Measurements from ENCODE around the gene MN1.

The MN1 gene

GRCh38 chr22:27785831-27786230, 15.7 kb downstream of the MN1 start:
- no peak for DNase-seq (ENCODE audit: low read depth, low spot score)

GRCh38 chr22:27784120-27784475, 17.5 kb downstream of the MN1 start:
- no peak for DNase-seq (ENCODE audit: low read depth, low spot score)

- DNase-seq (ENCODE audit: low read depth, low spot score), result no peak
These were observed 18.0 kb downstream of the MN1 start for GRCh38 chr22:27783436-27784119.

DNA sequence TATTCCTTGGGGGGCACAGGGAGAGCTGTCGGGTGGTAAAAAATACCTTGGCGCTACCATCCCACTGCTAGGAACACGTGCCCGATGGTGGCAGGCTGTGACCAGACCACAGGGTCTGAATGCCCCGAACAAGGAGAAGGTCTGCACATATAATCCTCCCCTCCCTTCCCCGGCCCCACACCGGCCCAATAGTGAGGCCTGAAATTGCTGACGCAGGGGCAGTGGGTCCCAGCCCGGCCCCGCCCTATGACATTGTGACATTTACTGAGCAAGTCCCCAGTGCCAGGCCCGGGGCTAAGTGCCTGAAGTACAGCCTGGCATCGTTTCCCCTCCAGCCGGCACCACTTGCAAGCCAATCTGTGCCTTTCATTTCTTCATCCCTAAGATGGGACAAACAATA, 19.5 kb downstream of the MN1 start:
- DNase-seq (ENCODE audit: low read depth, low spot score), result no peak

DNA sequence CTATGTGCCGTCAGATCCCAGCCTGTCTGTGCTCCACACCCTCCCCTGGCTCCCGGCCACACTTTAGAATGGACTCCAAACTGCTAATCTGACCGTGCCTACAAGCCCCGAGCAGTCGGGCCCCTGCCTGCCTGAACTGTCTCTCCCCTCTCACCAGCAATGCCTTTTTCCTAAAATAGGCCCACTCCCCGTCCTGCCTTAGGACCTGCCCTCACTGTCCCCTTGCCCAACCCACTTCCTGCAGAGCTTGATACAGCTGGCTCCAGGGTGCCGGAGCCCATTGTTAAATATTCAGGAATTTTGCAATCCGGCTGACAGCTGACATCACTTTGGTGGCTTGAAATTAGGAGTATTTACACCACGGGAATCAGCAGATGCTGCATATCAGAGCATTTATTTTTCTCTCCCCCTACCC, 21.4 kb downstream of the MN1 start:
- no peak for DNase-seq (ENCODE audit: low read depth, low spot score)

DNA sequence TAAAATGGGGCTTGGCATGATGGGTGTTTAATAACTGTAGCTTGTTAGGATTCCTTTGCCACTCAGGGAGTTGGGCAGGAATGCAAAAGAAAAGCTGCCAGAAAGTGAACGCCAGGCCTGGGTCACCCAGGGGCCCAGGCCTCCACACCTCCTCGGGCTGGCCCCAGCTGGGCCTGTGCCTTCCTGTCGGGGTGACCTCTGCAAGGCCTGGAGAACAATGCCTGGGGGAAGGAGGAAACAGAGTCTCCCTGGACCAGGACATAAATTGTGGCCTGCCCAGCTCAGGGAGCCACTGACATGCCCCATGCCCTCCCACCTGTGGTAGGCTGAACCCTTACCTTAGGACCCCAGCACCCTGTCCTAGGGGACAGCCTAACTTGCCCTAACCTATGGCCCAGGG, 21.9 kb downstream of the MN1 start:
- no peak for DNase-seq (ENCODE audit: low read depth, low spot score)

GRCh38 chr22:27778294-27779090, 23.1 kb downstream of the MN1 start:
- DNase-seq (ENCODE audit: low read depth, low spot score), result no peak

- DNase-seq (ENCODE audit: low read depth, low spot score), result no peak
These were observed 24.4 kb downstream of the MN1 start for GRCh38 chr22:27777128-27777527.

- no peak for DNase-seq (ENCODE audit: low read depth, low spot score)
These were observed 25.0 kb downstream of the MN1 start for GRCh38 chr22:27776650-27776958.

DNA sequence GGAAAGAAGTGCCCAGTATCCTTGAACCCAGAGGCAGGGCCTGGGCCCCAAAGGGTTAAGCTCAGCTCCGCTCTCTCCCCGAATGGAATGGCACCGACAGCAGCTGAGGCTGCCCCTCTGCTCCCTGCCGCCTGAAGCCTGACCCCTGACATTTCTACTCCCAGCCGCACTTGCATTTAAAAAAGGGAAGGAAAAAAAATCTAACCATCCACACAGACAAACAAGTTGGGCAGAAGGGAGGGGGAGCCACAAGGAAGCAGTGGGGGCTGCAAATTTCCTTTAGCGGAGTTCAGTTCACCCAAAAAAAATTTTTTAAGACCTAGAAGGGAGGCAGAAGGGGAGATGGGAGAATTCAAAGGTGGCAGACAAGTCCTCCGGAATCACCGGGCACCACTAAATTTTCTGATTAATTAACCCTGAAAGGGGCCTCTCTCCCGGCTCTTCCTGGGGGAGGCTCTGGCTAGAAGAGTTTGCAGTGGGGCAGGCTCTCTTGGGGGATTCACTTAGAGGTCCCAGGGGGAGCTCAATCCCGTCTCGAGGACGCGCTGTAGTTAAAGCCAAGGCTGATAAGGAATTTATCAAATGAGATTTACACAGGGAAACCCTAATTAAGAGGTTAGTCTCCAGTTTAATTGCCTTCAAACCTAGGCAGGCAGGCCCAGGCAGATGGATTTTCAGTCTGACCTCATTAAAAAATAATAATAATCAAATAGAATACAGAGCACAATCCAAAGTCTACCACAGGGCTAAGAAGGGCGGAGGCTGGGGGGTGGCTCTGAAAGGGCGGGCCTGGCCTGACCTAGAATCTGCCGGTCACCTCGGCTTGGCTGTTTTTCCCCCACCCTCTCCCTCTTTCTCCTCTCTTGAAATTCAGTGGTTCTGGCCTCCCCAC, 25.6 kb downstream of the MN1 start:
- DNase-seq (ENCODE audit: low read depth, low spot score), result no peak

- DNase-seq (ENCODE audit: low read depth, low spot score), result no peak
These were observed 26.4 kb downstream of the MN1 start for GRCh38 chr22:27775087-27775698.

GRCh38 chr22:27774200-27774599, 27.4 kb downstream of the MN1 start:
- DNase-seq (ENCODE audit: low read depth, low spot score), result no peak

DNA sequence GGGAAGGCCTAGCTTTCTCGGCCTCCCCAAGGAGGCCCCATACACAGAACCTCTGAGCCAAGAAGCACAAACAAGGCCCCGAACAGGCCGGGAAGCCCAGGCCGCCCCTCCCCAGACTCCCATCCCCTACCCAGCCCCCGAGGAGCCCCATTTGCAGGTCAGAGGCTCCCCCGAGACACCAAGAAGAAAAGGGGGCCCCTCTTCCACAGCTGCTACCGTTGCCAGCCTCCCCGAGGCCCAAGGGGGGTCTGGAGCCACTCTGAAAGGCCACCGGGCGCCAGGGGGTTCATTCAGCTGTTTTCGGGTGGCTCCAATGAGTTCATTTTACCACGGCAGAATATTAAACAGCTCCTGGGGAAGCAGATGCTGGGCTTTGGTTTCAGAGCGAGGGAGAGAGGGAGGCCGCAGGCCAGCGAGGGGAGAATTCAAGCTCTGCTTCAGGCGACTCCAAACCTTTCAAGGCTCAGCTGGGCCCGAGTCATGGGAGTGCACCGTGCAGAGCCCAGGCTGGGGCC, 28.5 kb downstream of the MN1 start:
- DNase-seq (ENCODE audit: low read depth, low spot score), result no peak

- DNase-seq (ENCODE audit: low read depth, low spot score), result no peak
These were observed 29.2 kb downstream of the MN1 start for GRCh38 chr22:27772081-27772983.

DNA sequence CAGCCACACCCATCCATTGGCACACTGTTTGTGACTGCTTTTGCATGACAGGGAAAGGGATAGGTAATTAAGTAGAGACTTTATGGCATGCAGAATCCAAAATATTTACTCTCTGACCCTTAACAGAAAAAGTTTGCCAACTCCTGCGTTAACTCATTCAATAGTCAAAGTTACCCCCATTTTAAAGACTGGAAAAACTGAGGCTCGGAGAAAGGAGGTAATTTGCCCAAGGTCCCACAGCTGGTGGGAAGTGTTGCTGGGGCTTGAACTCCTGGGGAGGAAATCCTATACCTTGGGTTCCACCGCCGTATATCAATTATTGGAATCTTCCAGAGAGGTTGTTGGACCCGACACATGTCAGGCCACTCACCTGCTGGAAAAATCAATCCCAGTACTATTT, 29.9 kb downstream of the MN1 start:
- DNase-seq (ENCODE audit: low read depth, low spot score), result no peak

GRCh38 chr22:27769012-27769411, 32.5 kb downstream of the MN1 start:
- DNase-seq (ENCODE audit: low read depth, low spot score), result no peak

GRCh38 chr22:27768027-27768653, 33.4 kb downstream of the MN1 start:
- no peak for DNase-seq (ENCODE audit: low read depth, low spot score)

- DNase-seq (ENCODE audit: low read depth, low spot score), result no peak
These were observed 34.9 kb downstream of the MN1 start for GRCh38 chr22:27766679-27767078.

- DNase-seq (ENCODE audit: low read depth, low spot score), result no peak
These were observed 35.8 kb downstream of the MN1 start for GRCh38 chr22:27765706-27766291.

GRCh38 chr22:27764722-27765236, 36.8 kb downstream of the MN1 start:
- no peak for DNase-seq (ENCODE audit: low read depth, low spot score)
